Stimulated activated CD8-positive, alpha-beta memory T cell treated with anti-CD3 and anti-CD28 coated beads, Interleukin-15, amount 100 ng/mL, for 1 hour (primary cell): ENCODE results near the gene CEL.
"Not testable (repeated sequence)": the region's sequence is repeated elsewhere in the genome, so short reads cannot be mapped to it uniquely, and the experiment has no call there.

ENCODE experiments used
- DNase-seq: peaks from one replicate; pipeline ENCODE4 v3.0.0-alpha.2; 2020; ENCODE audit warnings: low read depth

The CEL gene

GRCh38 chr9:133086212-133086860 lies 24.6 kb downstream of the CEL start:
- not testable (repeated sequence) for DNase-seq

- DNase-seq = no peak
These were observed 25.1 kb downstream of the CEL start for GRCh38 chr9:133086894-133087293.

- no peak for DNase-seq
These were observed 25.8 kb downstream of the CEL start for GRCh38 chr9:133087429-133088145.

- DNase-seq = no peak
These were observed 26.5 kb downstream of the CEL start for GRCh38 chr9:133088146-133088750.

- DNase-seq = no peak
These were observed 27.0 kb downstream of the CEL start for GRCh38 chr9:133088756-133089155.

GRCh38 chr9:133089271-133089671 lies 27.5 kb downstream of the CEL start:
- DNase-seq = no peak

- DNase-seq = no peak
These were observed 28.4 kb downstream of the CEL start for GRCh38 chr9:133090187-133090586.

- no peak for DNase-seq
These were observed 29.1 kb downstream of the CEL start for GRCh38 chr9:133090752-133091385.

GRCh38 chr9:133094351-133094750 lies 32.6 kb downstream of the CEL start:
- not testable (repeated sequence) for DNase-seq

GRCh38 chr9:133094842-133095393 lies 33.1 kb downstream of the CEL start:
- DNase-seq = no peak

- no peak for DNase-seq
These were observed 36.4 kb downstream of the CEL start for GRCh38 chr9:133098104-133098754.

GRCh38 chr9:133098871-133099270 lies 37.1 kb downstream of the CEL start:
- no peak for DNase-seq

GRCh38 chr9:133099726-133100505 lies 38.1 kb downstream of the CEL start:
- DNase-seq = no peak

- DNase-seq = no peak
These were observed 39.0 kb downstream of the CEL start for GRCh38 chr9:133100506-133101355.

GRCh38 chr9:133101356-133102189 lies 39.8 kb downstream of the CEL start:
- DNase-seq = no peak

GRCh38 chr9:133102190-133103021 lies 40.6 kb downstream of the CEL start:
- no peak for DNase-seq

GRCh38 chr9:133103183-133103986 lies 41.6 kb downstream of the CEL start:
- no peak for DNase-seq
